HepG2 (cell line): ENCODE data around the gene XKR7. TPM values are rescaled to one million over a fixed set of nuclear protein-coding genes. Genes with fewer than 3 reads are reported as not detected.

Experiments
- AGO2 ChIP-seq: fragments of 200-400 bp; formaldehyde crosslinking; optimal IDR thresholded peaks from 2 replicates; pipeline ENCODE3; 2017; ENCODE audit warnings: mild to moderate bottlenecking, low read depth, low read length, moderate library complexity
- CBFB ChIP-seq: sonication (generic); formaldehyde crosslinking; IDR thresholded peaks from 2 replicates; pipeline ENCODE4 v1.4.0; 2020; ENCODE audit warnings: missing genetic modification reagents
- ELF1 ChIP-seq: sonication (generic); formaldehyde crosslinking; IDR thresholded peaks from 2 replicates; pipeline ENCODE4 v1.4.0; 2020; ENCODE audit warnings: missing genetic modification reagents
- ERF ChIP-seq: IDR thresholded peaks from 2 replicates; pipeline ENCODE4 v1.6.1; 2018; ENCODE audit warnings: missing biosample characterization, missing genetic modification reagents
- LCORL ChIP-seq, 2 experiments: fragments of 450-650 bp in 1 of 2; sonication (generic) in 1 of 2; formaldehyde crosslinking in 1 of 2; IDR thresholded peaks; 2 replicates each; pipeline versions ENCODE4 v1.5.0 to v1.6.1; 2017 to 2020; ENCODE audit warnings: antibody characterized with exemption in 1 of 2, missing genetic modification reagents in 1 of 2
- MTF1 ChIP-seq: sonication (generic); formaldehyde crosslinking; IDR thresholded peaks from 2 replicates; pipeline ENCODE4 v1.5.0; 2020; ENCODE audit warnings: missing genetic modification reagents
- ONECUT2 ChIP-seq: sonication (generic); formaldehyde crosslinking; IDR thresholded peaks from 2 replicates; pipeline ENCODE4 v1.4.0; 2020; ENCODE audit warnings: missing genetic modification reagents
- PPARG ChIP-seq: conservative IDR thresholded peaks from 2 replicates; pipeline ENCODE4 v1.6.1; 2016; ENCODE audit warnings: missing biosample characterization, missing genetic modification reagents
- RCOR2 ChIP-seq: IDR thresholded peaks from 2 replicates; pipeline ENCODE4 v1.6.1; 2016; ENCODE audit warnings: missing biosample characterization, missing genetic modification reagents
- SETDB1 ChIP-seq: sonication (generic); formaldehyde crosslinking; IDR thresholded peaks from 2 replicates; pipeline ENCODE4 v1.5.1; 2020; ENCODE audit warnings: missing genetic modification reagents, mild to moderate bottlenecking, borderline replicate concordance
- SUZ12 ChIP-seq: fragments of 150-350 bp; IDR thresholded peaks from 2 replicates; pipeline ENCODE4 v1.6.1; 2014; ENCODE audit warnings: low read depth, low read length
- TOPORS ChIP-seq: sonication (generic); formaldehyde crosslinking; IDR thresholded peaks from 2 replicates; pipeline ENCODE4 v1.8.0; 2023; ENCODE audit warnings: mild to moderate bottlenecking, missing genetic modification reagents
- ZC3H13 ChIP-seq: sonication (generic); formaldehyde crosslinking; IDR thresholded peaks from 2 replicates; pipeline ENCODE4 v1.8.1; 2023; ENCODE audit warnings: mild to moderate bottlenecking, missing genetic modification reagents, moderate library complexity
- ZFP36 ChIP-seq: fragments of 150-350 bp; IDR thresholded peaks from 2 replicates; pipeline ENCODE4 v1.6.1; 2018; ENCODE audit warnings: borderline replicate concordance, low read length, low read depth; ENCODE audit not compliant: partially characterized antibody
- ZNF225 ChIP-seq: sonication (generic); formaldehyde crosslinking; IDR thresholded peaks from 2 replicates; pipeline ENCODE4 v1.4.0; 2020; ENCODE audit warnings: mild to moderate bottlenecking, missing genetic modification reagents
- ZNF253 ChIP-seq: sonication (generic); formaldehyde crosslinking; IDR thresholded peaks from 2 replicates; pipeline ENCODE4 v1.8.0; 2022; ENCODE audit warnings: mild to moderate bottlenecking, missing genetic modification reagents, borderline replicate concordance
- ZNF33B ChIP-seq: sonication (generic); formaldehyde crosslinking; IDR thresholded peaks from 2 replicates; pipeline ENCODE4 v1.5.1; 2020; ENCODE audit warnings: mild to moderate bottlenecking, missing genetic modification reagents
- ZNF720 ChIP-seq: sonication (generic); formaldehyde crosslinking; IDR thresholded peaks from 2 replicates; pipeline ENCODE4 v1.4.0; 2020; ENCODE audit warnings: missing genetic modification reagents
- ZNF781 ChIP-seq: sonication (generic); formaldehyde crosslinking; IDR thresholded peaks from 2 replicates; pipeline ENCODE4 v1.5.1; 2020; ENCODE audit warnings: borderline replicate concordance, mild to moderate bottlenecking, missing genetic modification reagents; ENCODE audit errors: not compliant biosample characterization
- ZNF788 ChIP-seq: sonication (generic); formaldehyde crosslinking; IDR thresholded peaks from 2 replicates; pipeline ENCODE4 v1.5.0; 2020; ENCODE audit warnings: mild to moderate bottlenecking, missing genetic modification reagents, borderline replicate concordance
- ZSCAN21 ChIP-seq: sonication (generic); formaldehyde crosslinking; IDR thresholded peaks from 2 replicates; pipeline ENCODE4 v1.8.0; 2022; ENCODE audit warnings: mild to moderate bottlenecking, missing genetic modification reagents, moderate library complexity, borderline replicate concordance
- polyA plus RNA-seq, 8 experiments: library from polyadenylated mRNA; depleted of rRNA in 3 of 8; stranded (reverse) in 7 of 8; unstranded in 1 of 8; fragments of >200 nt; fragmentation: Illumina TruSeq in 4 of 8; extraction: Trizol in 4 of 8; gene quantifications; 2 replicates each; pipeline versions ENCODE4 v1.2.1 to v1.2.3, GENCODE V29; 2011 to 2016; ENCODE audit warnings: low read depth in 4 of 8, missing spikeins in 1 of 8, mixed read lengths in 1 of 8; ENCODE audit not compliant: insufficient read depth in 1 of 8
- total RNA-seq, 5 experiments: library from RNA; depleted of rRNA; stranded (reverse); fragments of >200 nt; fragmentation: Illumina TruSeq; extraction: Trizol; gene quantifications; 2 replicates each; pipeline ENCODE4 v1.2.3, GENCODE V29; 2016; ENCODE audit warnings: low read depth in 1 of 5
- TF ChIP-seq, protein P1 (sequence below): sonication (generic); formaldehyde crosslinking; IDR thresholded peaks from 2 replicates; pipeline ENCODE4 v1.5.0; 2020; ENCODE audit warnings: mild to moderate bottlenecking, missing genetic modification reagents, borderline replicate concordance
- TF ChIP-seq, protein P2 (sequence below): sonication (generic); formaldehyde crosslinking; IDR thresholded peaks from 2 replicates; pipeline ENCODE4 v1.5.0; 2020; ENCODE audit warnings: mild to moderate bottlenecking, missing genetic modification reagents, moderate library complexity

The XKR7 gene
- total and polyA plus RNA-seq, 2 of the 13 experiments (the other 11 are each of a cell fraction or from before 2014, with no cell fraction given) = not detected

- TF ChIP-seq, protein P1, sequence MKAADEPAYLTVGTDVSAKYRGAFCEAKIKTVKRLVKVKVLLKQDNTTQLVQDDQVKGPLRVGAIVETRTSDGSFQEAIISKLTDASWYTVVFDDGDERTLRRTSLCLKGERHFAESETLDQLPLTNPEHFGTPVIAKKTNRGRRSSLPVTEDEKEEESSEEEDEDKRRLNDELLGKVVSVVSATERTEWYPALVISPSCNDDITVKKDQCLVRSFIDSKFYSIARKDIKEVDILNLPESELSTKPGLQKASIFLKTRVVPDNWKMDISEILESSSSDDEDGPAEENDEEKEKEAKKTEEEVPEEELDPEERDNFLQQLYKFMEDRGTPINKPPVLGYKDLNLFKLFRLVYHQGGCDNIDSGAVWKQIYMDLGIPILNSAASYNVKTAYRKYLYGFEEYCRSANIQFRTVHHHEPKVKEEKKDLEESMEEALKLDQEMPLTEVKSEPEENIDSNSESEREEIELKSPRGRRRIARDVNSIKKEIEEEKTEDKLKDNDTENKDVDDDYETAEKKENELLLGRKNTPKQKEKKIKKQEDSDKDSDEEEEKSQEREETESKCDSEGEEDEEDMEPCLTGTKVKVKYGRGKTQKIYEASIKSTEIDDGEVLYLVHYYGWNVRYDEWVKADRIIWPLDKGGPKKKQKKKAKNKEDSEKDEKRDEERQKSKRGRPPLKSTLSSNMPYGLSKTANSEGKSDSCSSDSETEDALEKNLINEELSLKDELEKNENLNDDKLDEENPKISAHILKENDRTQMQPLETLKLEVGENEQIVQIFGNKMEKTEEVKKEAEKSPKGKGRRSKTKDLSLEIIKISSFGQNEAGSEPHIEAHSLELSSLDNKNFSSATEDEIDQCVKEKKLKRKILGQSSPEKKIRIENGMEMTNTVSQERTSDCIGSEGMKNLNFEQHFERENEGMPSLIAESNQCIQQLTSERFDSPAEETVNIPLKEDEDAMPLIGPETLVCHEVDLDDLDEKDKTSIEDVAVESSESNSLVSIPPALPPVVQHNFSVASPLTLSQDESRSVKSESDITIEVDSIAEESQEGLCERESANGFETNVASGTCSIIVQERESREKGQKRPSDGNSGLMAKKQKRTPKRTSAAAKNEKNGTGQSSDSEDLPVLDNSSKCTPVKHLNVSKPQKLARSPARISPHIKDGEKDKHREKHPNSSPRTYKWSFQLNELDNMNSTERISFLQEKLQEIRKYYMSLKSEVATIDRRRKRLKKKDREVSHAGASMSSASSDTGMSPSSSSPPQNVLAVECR = peak; percentile 93
- TF ChIP-seq AGO2 = peak; percentile 90
- TF ChIP-seq ZNF33B (CRISPR knock-in tag) = peak; percentile 98
- peak; percentile 96 for TF ChIP-seq ERF (CRISPR knock-in tag)
- TF ChIP-seq ZNF253 = peak; percentile 66; the same call in 1 of the 2 replicates
- peak; percentile 96 for TF ChIP-seq ZNF781 (CRISPR knock-in tag)
- no peak for TF ChIP-seq SETDB1
- peak; percentile 95 for TF ChIP-seq ELF1 (CRISPR knock-in tag)
- no peak for TF ChIP-seq ZNF720
- peak; percentile 84 for TF ChIP-seq ZSCAN21 (CRISPR knock-in tag)
- TF ChIP-seq, protein P2, sequence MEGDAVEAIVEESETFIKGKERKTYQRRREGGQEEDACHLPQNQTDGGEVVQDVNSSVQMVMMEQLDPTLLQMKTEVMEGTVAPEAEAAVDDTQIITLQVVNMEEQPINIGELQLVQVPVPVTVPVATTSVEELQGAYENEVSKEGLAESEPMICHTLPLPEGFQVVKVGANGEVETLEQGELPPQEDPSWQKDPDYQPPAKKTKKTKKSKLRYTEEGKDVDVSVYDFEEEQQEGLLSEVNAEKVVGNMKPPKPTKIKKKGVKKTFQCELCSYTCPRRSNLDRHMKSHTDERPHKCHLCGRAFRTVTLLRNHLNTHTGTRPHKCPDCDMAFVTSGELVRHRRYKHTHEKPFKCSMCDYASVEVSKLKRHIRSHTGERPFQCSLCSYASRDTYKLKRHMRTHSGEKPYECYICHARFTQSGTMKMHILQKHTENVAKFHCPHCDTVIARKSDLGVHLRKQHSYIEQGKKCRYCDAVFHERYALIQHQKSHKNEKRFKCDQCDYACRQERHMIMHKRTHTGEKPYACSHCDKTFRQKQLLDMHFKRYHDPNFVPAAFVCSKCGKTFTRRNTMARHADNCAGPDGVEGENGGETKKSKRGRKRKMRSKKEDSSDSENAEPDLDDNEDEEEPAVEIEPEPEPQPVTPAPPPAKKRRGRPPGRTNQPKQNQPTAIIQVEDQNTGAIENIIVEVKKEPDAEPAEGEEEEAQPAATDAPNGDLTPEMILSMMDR (CRISPR knock-in tag) = peak; percentile 100
- TF ChIP-seq ZC3H13 = no peak; the same call in 1 of the 2 replicates
- peak; percentile 19 for TF ChIP-seq ZFP36
- TF ChIP-seq PPARG = peak; percentile 61
- no peak for TF ChIP-seq SUZ12
- peak; percentile 93 for TF ChIP-seq MTF1 (CRISPR knock-in tag)
- TF ChIP-seq TOPORS = peak; percentile 58
- peak; percentile 96 for TF ChIP-seq ZNF225 (CRISPR knock-in tag)
- TF ChIP-seq LCORL (IDR thresholded peaks at IDR 0.05) = no peak
- no peak; the same call in 1 of the 2 replicates for TF ChIP-seq LCORL (CRISPR knock-in tag; IDR thresholded peaks at IDR 0.05)
- peak; percentile 95 for TF ChIP-seq RCOR2
- TF ChIP-seq ONECUT2 (CRISPR knock-in tag) = no peak; the same call in 1 of the 2 replicates
- peak; percentile 76; the same call in 1 of the 2 replicates for TF ChIP-seq ZNF788 (CRISPR knock-in tag)
- TF ChIP-seq CBFB (CRISPR knock-in tag) = peak; percentile 58; the same call in 1 of the 2 replicates
These were observed 16.2 kb upstream of the XKR7 start, which contains the start of gene PDRG1 (continued) for GRCh38 chr20:31951530-31952453.
